DMS79 treated with DMSO at 0.1 percent for 48 hours (cell line): Measurements from ENCODE around the gene GMNC.
"Not testable (repeated sequence)": the region's sequence is repeated elsewhere in the genome, so short reads cannot be mapped to it uniquely, and the experiment has no call there.

ENCODE experiments used
- DNase-seq: peaks from one replicate; lab custom pipeline; 2025; lab: John Stamatoyannopoulos, UW

The GMNC gene

DNA sequence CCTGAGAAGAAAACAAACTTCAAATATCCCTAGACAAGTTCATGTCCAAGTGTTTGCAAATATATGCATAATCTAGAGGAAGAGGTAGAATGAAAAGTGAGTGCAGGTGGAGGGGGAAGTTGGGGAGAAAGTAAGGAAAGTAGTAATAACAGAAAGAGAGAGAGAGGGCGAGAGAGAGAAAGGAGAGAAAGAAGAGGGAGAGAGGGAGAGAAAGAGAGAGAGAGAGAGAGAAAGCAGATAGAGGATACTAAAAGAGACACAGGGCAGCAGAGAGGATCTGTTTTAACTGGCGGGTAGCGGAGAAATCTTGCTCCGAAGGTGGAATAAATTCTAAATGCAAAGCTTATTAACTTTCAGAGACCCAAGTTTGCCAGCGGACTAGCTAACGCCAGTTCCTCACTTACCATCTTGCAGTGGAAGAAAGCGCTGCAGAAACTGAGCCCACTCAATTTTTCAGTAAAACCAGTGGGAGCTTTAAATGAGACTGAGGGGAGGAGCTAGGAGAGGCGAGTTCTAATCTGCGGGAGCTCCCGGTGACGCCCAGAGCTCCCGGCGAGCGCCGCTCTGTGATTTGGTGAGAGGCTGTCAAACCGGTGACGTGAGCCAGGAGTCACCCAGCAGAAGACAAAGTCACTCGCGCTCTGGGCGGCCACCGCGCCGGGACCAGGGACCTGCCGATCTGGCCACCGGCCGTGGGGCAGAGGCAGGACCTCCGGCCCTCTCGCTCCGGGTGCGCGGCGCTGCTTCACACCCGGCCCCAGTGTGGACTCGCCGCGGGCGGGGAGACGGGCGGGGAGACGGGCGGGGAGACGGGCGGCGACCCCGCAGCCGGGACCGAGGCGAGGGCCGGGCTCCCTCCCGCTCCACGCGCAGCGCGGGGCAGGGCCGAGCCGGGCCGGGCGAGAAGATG is at the start of gene GMNC:
TSS of gene GMNC (minus strand) at position 486 of the 910 bp plus-strand sequence. CDS start at position 407, 79 bp downstream.
- DNase-seq = no peak

DNA sequence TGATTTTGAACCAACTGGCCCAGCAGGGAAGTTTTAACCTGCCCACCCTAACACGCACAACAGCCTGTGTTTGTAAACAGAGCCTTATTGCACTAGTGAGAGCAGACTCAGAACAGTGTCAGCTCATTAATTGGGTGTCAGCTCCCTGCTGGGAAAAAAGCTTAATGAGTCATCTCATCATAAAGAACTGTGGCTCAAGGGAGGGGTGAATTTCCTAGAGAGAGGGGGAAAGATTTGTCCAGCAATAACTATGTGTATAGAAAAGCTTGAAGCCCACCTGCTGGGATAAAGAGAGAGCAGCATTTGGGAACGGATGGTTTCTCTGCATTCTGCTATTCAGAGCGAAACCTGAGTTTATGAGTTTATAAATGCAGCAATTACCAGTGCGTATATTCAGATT is 48.9 kb upstream of the GMNC start:
- DNase-seq = no peak

GRCh38 chr3:190909908-190910307 is 47.4 kb upstream of the GMNC start:
- no peak for DNase-seq

- no peak for DNase-seq
Observed at GRCh38 chr3:190903156-190903555, 40.7 kb upstream of the GMNC start.

GRCh38 chr3:190902292-190902691 is 39.8 kb upstream of the GMNC start:
- no peak for DNase-seq

- no peak for DNase-seq
Observed at GRCh38 chr3:190892395-190892902, 30.0 kb upstream of the GMNC start.

DNA sequence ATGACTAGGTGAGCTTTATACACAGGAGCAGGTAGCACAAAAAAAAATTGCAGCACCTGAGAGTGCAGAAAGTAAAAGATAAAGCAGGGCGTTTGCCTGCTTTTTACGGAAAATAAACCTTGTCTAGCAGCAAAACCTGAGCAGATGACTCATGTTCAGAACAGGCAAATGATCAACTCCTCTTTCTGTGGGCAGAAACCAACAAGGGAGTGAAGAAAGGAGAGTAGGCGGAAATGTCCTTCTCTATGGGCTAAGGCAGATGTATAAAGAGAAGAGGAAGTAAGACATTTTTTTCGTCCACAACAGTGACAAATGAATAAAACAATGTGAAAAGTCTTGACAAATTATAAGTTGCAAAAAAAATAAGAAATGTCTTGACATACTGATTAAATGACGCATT is 24.5 kb upstream of the GMNC start:
- no peak for DNase-seq

DNA sequence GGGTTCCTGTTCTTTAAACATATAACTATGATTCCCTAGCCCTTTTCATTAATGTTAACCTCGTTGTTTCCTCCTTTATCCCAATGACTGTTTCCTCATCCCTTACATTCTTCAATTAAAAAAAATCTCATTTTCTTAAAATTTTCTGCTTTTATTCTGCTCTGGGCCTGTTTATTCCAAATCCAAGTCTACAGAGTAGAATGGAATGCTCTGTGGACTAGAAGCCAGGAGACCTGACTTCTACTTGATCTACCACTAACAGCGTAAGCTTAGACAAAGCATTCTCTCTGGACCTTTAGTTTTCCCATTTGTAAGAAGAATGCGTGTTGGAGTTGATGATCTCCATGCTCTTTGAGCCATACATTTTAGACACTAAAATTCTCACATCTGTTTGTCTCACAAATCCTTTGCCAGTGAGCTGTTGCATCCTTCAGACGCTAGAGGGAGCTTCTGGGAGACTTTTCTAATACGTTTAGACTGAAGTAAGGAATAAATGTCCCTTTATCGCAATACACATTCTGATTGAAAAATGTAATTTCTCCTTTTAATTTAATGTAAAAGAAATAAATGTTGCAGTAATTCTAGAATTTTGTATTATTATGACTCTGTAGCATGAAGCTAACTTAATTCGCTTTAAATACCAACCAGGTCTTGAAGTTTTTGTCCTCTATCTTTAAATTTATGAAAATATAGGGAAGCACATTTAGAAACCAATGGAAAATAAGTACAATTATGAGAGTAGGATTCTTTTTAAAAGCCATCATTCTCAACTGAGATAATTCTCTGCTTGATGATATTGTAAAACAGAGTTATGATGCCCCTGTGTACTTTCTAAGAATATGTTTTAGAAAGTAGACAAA is 21.7 kb upstream of the GMNC start:
- no peak for DNase-seq

- DNase-seq = no peak
Observed at GRCh38 chr3:190883141-190883540, 20.6 kb upstream of the GMNC start.

DNA sequence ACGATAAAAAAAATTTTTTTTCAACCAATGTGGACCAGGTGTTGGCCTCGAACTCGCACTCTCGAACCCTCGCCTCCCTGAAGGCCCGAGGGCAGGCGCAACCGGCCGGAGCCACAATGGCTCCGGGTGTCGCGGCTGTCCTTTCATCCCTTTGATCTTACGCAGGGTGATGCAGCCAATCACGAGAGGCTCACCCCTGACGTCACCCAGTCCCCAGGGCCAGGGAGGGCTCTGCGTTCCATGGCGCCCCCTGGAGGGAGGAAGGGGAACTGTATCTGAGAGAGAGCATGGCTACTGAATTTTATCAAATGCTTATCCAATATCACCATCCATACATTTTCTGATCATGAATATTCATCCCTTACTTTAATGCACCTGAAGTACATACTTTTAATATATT is 15.4 kb upstream of the GMNC start:
- no peak for DNase-seq

DNA sequence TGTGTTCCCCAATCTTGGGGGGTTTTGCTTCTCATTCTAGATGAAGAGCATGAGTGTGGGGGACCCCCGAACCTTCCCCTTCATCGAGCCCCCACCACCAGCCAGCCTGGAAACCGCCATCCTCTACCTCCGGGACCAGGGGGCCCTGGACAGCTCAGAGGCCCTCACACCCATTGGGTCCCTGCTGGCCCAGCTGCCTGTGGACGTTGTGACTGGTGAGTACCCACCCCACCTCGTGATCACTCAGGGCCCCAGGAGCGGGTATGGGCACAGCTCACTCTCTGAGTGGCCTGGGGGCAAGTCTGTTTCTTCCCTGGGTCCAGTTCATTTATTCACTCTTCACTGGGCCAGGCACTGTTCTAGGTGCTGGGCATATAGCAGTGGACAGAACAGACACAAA is 13.9 kb upstream of the GMNC start:
- not testable (repeated sequence) for DNase-seq

GRCh38 chr3:190875061-190875460 is 12.6 kb upstream of the GMNC start:
- not testable (repeated sequence) for DNase-seq

DNA sequence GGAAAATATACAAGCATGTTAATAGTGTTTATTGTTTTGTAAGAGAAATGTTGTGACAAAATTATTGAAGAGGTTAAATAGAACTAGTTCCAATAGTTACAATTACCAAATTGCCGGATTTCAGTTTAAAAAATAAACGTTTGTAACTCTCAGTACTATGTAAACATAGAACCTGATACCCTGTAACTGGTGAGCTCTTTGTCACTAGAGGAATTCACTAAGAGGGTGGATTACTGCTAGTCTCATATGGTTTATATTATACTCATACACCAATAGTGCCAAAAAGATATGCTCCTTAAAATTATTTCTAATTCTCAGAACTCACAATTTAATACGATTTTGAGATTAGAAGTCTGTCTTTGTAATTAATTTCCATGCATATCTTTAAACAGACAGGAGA is 7.6 kb upstream of the GMNC start:
- no peak for DNase-seq

- no peak for DNase-seq
Observed at GRCh38 chr3:190867071-190867470, 4.6 kb upstream of the GMNC start.

- no peak for DNase-seq
Observed at GRCh38 chr3:190865828-190866227, 3.3 kb upstream of the GMNC start.

- no peak for DNase-seq
Observed at GRCh38 chr3:190865419-190865818, 2.9 kb upstream of the GMNC start.

- DNase-seq = no peak
Observed at GRCh38 chr3:190864002-190864401, 1.5 kb upstream of the GMNC start.

DNA sequence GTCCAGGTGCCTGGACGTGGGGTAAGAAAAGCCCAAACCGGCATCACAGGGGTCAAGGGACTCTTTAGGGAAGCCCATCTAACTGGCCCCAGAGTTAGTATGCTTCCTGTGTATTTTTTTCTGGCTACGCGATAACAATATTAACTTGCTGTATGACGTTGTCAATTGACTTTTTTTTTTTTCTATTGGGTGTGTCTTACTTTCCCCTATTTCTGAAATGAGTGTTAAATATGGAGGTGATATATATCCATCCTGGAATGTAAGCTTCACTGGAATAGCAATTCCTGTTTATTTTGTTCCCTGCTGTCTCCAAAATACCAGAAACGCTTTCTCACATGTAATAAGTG is 598 bp upstream of the GMNC start:
- no peak for DNase-seq

DNA sequence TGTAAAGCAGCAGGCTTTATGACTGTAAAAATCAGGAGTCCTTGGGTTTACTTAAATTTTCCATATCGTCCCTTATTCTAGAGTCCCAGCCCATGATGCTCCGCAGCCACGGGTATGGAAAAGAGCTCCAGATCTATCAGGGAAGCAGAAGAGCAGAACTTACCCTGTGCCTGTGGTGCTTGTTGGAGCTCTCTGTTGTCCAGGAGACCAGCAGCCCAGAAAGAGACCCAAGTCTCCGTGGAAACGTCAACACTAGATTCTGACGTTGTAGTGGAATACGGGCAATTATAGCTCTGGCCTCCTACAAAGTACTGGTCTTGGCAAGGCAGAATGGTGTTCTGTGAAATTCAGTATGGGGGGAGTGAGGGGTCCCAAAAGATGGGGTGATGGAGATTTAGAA is 2.0 kb downstream of the GMNC start:
- DNase-seq = no peak

DNA sequence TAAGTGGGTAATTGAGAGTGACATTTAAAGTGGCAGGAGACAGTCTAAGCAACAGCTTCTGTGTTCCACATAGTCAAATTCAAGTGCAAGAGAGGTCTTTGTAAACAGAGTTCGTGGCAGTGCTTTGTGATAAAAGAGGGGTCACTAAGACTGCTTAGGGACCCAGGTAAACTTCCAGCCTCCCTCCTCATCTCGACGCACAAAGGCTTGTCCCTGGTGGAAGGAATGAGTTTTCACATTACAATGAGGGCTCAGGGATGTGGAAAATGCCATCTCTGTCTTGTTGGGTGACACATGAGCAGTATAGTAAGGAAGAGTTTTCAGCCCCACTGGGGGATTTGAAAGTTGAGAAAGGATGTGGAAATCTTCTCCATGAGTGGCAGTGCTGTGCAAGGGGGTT is 7.3 kb downstream of the GMNC start:
- DNase-seq = no peak

- no peak for DNase-seq
Observed at GRCh38 chr3:190854062-190854461, 8.4 kb downstream of the GMNC start.

DNA sequence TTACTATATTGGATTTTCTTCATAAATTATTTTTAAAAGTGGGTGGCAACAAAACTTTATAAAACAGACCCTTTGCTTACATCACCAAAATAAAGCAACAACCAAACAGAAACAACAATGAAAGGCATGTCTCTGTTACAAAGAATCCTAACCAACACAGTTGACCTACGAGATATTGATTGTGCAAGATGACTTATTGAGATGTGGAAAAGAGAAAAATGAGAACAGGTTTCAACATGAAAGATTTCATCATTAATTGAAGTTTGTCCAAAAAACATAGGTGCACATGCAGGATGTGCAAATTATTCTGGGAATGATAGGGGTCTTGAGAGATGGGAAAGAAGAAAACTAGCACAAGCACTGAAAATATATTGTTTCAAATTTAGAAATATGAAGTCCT is 9.0 kb downstream of the GMNC start:
- DNase-seq = no peak

DNA sequence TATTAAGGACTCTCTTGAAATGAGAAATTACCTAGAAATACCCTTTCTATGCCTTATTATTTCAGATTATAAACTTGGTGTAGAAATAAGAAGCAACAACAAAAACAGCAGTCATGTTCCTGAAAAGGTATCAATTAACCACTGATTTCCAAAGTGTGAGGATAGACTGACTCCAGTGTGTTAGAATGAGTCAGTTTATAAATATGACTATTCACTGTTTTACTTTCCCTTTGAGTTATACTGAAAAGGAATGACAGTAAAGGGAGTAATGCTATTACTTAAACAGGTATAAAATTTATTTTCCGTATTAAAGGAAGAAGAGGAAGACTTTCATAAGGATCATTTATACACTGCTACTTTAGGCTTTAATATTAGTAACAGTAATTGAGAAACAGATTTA is 12.9 kb downstream of the GMNC start:
- no peak for DNase-seq
